DOHH2 (cell line): ENCODE results near the gene ITPRID2.

Experiments
- H3F3A ChIP-seq: fragments of 200-600 bp; sonication (generic), shearing (Covaris generic); 2 replicates; pipeline ENCODE4 v1.6.0; 2016; ENCODE audit warnings: antibody characterized with exemption, mild to moderate bottlenecking; ENCODE audit not compliant: control insufficient read depth, insufficient read depth
- H3K27ac ChIP-seq: fragments of 200-600 bp; sonication (generic); 2 replicates; pipeline ENCODE4 v1.5.1; 2014; ENCODE audit warnings: low read depth, mild to moderate bottlenecking, low read length, moderate library complexity
- H3K27me3 ChIP-seq: fragments of 200-600 bp; sonication (generic); 2 replicates; pipeline ENCODE4 v1.6.1; 2014; ENCODE audit warnings: mild to moderate bottlenecking, low read length, mixed read lengths; ENCODE audit not compliant: control insufficient read depth
- H3K36me3 ChIP-seq: fragments of 200-600 bp; sonication (generic); 2 replicates; pipeline ENCODE4 v1.6.1; 2014; ENCODE audit warnings: mild to moderate bottlenecking, low read length, moderate library complexity, mixed read lengths; ENCODE audit not compliant: control insufficient read depth
- H3K4me1 ChIP-seq: fragments of 200-600 bp; sonication (generic); 2 replicates; pipeline ENCODE4 v1.6.1; 2014; ENCODE audit warnings: mild to moderate bottlenecking, low read length, mixed read lengths; ENCODE audit not compliant: control insufficient read depth
- H3K4me2 ChIP-seq: fragments of 200-600 bp; sonication (generic); 2 replicates; pipeline ENCODE4 v1.6.0; 2014; ENCODE audit warnings: mild to moderate bottlenecking, low read length, moderate library complexity
- H3K4me3 ChIP-seq: fragments of 200-600 bp; sonication (generic); 2 replicates; pipeline ENCODE4 v1.5.1; 2014; ENCODE audit warnings: mild to moderate bottlenecking, low read length, mixed read lengths
- H3K79me2 ChIP-seq: fragments of 200-600 bp; sonication (generic); 2 replicates; pipeline ENCODE4 v1.6.1; 2014; ENCODE audit warnings: mild to moderate bottlenecking, low read length, mixed read lengths; ENCODE audit not compliant: control insufficient read depth
- H3K9me2 ChIP-seq: fragments of 200-600 bp; sonication (generic); replicated peaks from 2 replicates; pipeline ENCODE4 v1.6.1; 2014; ENCODE audit warnings: mild to moderate bottlenecking, low read length, mixed read lengths; ENCODE audit not compliant: control insufficient read depth
- H3K9me3 ChIP-seq: fragments of 200-600 bp; sonication (generic); 2 replicates; pipeline ENCODE4 v1.6.1; 2014; ENCODE audit warnings: antibody characterized with exemption, low read length, mixed read lengths; ENCODE audit not compliant: control insufficient read depth, insufficient read depth
- H4K20me1 ChIP-seq: fragments of 200-600 bp; sonication (generic); 2 replicates; pipeline ENCODE4 v1.6.0; 2014; ENCODE audit warnings: low read depth, mild to moderate bottlenecking, antibody characterized with exemption, low read length, moderate library complexity; ENCODE audit not compliant: control insufficient read depth, insufficient read depth
- EZH2phosphoT487 ChIP-seq: fragments of 200-600 bp; sonication (generic); IDR thresholded peaks from 2 replicates; pipeline ENCODE4 v1.6.1; 2017; ENCODE audit warnings: borderline replicate concordance, mild to moderate bottlenecking, antibody characterized with exemption, low read length, moderate library complexity, mixed read lengths
- TF ChIP-seq, protein P1 (sequence below): fragments of 200-600 bp; sonication (generic); IDR thresholded peaks from one replicate; pipeline ENCODE4 v1.5.1; 2014; ENCODE audit warnings: antibody characterized with exemption, mild to moderate bottlenecking, low read depth, low read length; ENCODE audit not compliant: poor library complexity, severe bottlenecking

Gene ITPRID2

DNA sequence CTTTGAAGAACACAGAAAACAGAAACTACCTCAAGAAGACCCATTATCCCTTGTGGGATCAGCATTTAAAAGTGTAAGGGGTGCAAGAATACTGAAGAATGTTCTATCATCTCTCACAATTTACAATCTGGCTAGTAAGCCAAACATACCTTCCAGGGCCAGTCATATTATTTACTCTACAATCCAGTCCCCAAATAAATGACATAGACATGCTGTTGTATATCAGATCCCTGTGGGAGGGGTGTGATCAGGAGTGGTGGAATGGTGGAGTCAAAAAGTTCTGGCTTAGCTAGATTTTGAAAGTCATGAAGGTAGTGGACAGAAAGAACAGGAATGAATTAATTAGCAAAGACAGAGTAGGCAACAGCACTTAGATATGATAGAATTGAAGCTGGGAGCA lies 1.8 kb upstream of the ITPRID2 start:
- Histone ChIP-seq H4K20me1 (no peaks in the 10 kb centered on the region), H3K9me3 (no peaks in the 10 kb centered on the region), H3K4me2 (no peak overlapping the region), H3F3A (no peaks in the 10 kb centered on the region), H3K9me2 (no peaks in the 10 kb centered on the region), H3K27ac (no peak overlapping the region), H3K4me1 (peaks cover 24% of the 10 kb centered on the region), H3K79me2 (peaks cover 29% of the 10 kb centered on the region), H3K27me3 (no peaks in the 10 kb centered on the region), H3K4me3 (no peak overlapping the region), H3K36me3 (peaks cover 24% of the 10 kb centered on the region)
- TF ChIP-seq, protein P1, sequence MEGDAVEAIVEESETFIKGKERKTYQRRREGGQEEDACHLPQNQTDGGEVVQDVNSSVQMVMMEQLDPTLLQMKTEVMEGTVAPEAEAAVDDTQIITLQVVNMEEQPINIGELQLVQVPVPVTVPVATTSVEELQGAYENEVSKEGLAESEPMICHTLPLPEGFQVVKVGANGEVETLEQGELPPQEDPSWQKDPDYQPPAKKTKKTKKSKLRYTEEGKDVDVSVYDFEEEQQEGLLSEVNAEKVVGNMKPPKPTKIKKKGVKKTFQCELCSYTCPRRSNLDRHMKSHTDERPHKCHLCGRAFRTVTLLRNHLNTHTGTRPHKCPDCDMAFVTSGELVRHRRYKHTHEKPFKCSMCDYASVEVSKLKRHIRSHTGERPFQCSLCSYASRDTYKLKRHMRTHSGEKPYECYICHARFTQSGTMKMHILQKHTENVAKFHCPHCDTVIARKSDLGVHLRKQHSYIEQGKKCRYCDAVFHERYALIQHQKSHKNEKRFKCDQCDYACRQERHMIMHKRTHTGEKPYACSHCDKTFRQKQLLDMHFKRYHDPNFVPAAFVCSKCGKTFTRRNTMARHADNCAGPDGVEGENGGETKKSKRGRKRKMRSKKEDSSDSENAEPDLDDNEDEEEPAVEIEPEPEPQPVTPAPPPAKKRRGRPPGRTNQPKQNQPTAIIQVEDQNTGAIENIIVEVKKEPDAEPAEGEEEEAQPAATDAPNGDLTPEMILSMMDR, result no peak
- TF ChIP-seq EZH2phosphoT487, result no peak

DNA sequence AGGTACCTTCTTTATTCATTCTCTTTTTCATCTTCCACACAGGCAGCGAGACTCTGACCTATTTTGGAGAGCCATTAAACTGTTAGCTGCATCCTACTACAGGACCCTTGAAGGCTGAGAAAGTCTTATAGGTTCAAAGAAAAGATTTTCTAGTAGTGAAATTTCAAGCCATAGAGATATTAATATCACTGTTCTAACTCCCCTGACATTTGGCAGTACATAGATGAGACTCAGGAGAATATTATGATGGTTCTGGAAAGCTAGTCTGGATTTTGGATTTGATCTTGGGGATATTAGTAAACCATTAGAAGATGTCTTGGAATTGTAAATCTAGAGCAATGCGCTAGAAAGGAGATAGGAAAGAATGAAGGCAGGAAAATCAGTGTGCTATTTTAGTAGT lies 1.3 kb upstream of the ITPRID2 start:
- H3F3A ChIP-seq, result no peaks in the 10 kb centered on the region
- H4K20me1 ChIP-seq, result no peaks in the 10 kb centered on the region
- H3K9me3 ChIP-seq, result no peaks in the 10 kb centered on the region
- H3K27me3 ChIP-seq, result no peaks in the 10 kb centered on the region
- H3K4me3 ChIP-seq, result no peak overlapping the region
- H3K79me2 ChIP-seq, result peaks cover 33% of the 10 kb centered on the region
- no peaks in the 10 kb centered on the region for H3K9me2 ChIP-seq
- peaks cover 24% of the 10 kb centered on the region for H3K4me1 ChIP-seq
- peaks cover 24% of the 10 kb centered on the region for H3K36me3 ChIP-seq
- no peak overlapping the region for H3K27ac ChIP-seq
- H3K4me2 ChIP-seq, result no peak overlapping the region
- no peak for TF ChIP-seq EZH2phosphoT487
- TF ChIP-seq, protein P1, result no peak

GRCh38 chr2:181891966-181892798 lies 652 bp downstream of the ITPRID2 start:
- no peaks in the 10 kb centered on the region for H3K27me3 ChIP-seq
- no peaks in the 10 kb centered on the region for H3F3A ChIP-seq
- H3K9me3 ChIP-seq, result no peaks in the 10 kb centered on the region
- peaks cover 32% of the 10 kb centered on the region for H3K4me1 ChIP-seq
- H3K9me2 ChIP-seq, result no peaks in the 10 kb centered on the region
- peaks cover 47% of the 10 kb centered on the region for H3K79me2 ChIP-seq
- peak overlapping the region; percentile 89 for H3K4me3 ChIP-seq
- H3K4me2 ChIP-seq, result peak overlapping the region; percentile 70
- H4K20me1 ChIP-seq, result no peaks in the 10 kb centered on the region
- TF ChIP-seq, protein P1, result peak; percentile 48
- TF ChIP-seq EZH2phosphoT487, result no peak
- H3K36me3 ChIP-seq, result peaks cover 42% of the 10 kb centered on the region
- peak overlapping the region; percentile 72 for H3K27ac ChIP-seq
